Fibroblast of skin of left quadriceps (primary cell): Measurements from ENCODE around the gene SLX4IP.
A peak's percentile ranks its signal among the peaks of the same experiment; 100 is the strongest.

ENCODE experiments used
- DNase-seq, 2 experiments: peaks; one replicate each; pipeline ENCODE4 v3.0.0-alpha.2; 2013; ENCODE audit warnings: low read depth in 2 of 2

SLX4IP gene

GRCh38 chr20:10550204-10551118 lies 115.4 kb downstream of the SLX4IP start:
- DNase-seq, result no peak

GRCh38 chr20:10551732-10552724 lies 116.9 kb downstream of the SLX4IP start:
- no peak for DNase-seq

GRCh38 chr20:10553326-10553984 lies 118.3 kb downstream of the SLX4IP start:
- peak in 1 of 2 experiments; percentile 58 for DNase-seq

GRCh38 chr20:10554285-10554684 lies 119.2 kb downstream of the SLX4IP start:
- DNase-seq, result no peak

GRCh38 chr20:10555393-10555792 lies 120.3 kb downstream of the SLX4IP start:
- DNase-seq, result no peak

GRCh38 chr20:10555865-10556308 lies 120.8 kb downstream of the SLX4IP start:
- no peak for DNase-seq

GRCh38 chr20:10556519-10557083 lies 121.5 kb downstream of the SLX4IP start:
- DNase-seq, result no peak

- no peak for DNase-seq
Observed at GRCh38 chr20:10557685-10558084, 122.6 kb downstream of the SLX4IP start.

- peak; percentile 88 for DNase-seq
Observed at GRCh38 chr20:10558635-10559187, 123.6 kb downstream of the SLX4IP start.

GRCh38 chr20:10559266-10559665 lies 124.2 kb downstream of the SLX4IP start:
- no peak for DNase-seq

- no peak for DNase-seq
Observed at GRCh38 chr20:10560686-10561085, 125.6 kb downstream of the SLX4IP start.

- no peak for DNase-seq
Observed at GRCh38 chr20:10561302-10561701, 126.2 kb downstream of the SLX4IP start.

- no peak for DNase-seq
Observed at GRCh38 chr20:10562899-10563298, 127.8 kb downstream of the SLX4IP start.

- no peak for DNase-seq
Observed at GRCh38 chr20:10563935-10564492, 128.9 kb downstream of the SLX4IP start.

GRCh38 chr20:10565191-10565921 lies 130.3 kb downstream of the SLX4IP start:
- peak in 1 of 2 experiments; percentile 38 for DNase-seq

- no peak for DNase-seq
Observed at GRCh38 chr20:10565922-10566897, 131.1 kb downstream of the SLX4IP start.

- no peak for DNase-seq
Observed at GRCh38 chr20:10568032-10568431, 132.9 kb downstream of the SLX4IP start.

- no peak for DNase-seq
Observed at GRCh38 chr20:10571313-10571815, 136.3 kb downstream of the SLX4IP start.

- no peak for DNase-seq
Observed at GRCh38 chr20:10572853-10573252, 137.7 kb downstream of the SLX4IP start.
